GM12891 (cell line): ENCODE results near the gene GBP7.

Source experiments
- PAX5 ChIP-seq: IDR thresholded peaks from 2 replicates; pipeline ENCODE4 v1.6.1; 2011; ENCODE audit warnings: low read length, moderate library complexity, mild to moderate bottlenecking; ENCODE audit not compliant: insufficient read depth, severe bottlenecking
- POLR2A ChIP-seq: IDR thresholded peaks from 2 replicates; pipeline ENCODE4 v1.6.1; 2011; ENCODE audit warnings: low read depth, low read length, control low read depth
- POLR2AphosphoS5 ChIP-seq: IDR thresholded peaks from 2 replicates; pipeline ENCODE4 v1.6.1; 2011; ENCODE audit warnings: low read depth, low read length, control low read depth
- TAF1 ChIP-seq: IDR thresholded peaks from 2 replicates; pipeline ENCODE4 v1.6.1; 2011; ENCODE audit warnings: low read depth, low read length, control low read depth

DNA sequence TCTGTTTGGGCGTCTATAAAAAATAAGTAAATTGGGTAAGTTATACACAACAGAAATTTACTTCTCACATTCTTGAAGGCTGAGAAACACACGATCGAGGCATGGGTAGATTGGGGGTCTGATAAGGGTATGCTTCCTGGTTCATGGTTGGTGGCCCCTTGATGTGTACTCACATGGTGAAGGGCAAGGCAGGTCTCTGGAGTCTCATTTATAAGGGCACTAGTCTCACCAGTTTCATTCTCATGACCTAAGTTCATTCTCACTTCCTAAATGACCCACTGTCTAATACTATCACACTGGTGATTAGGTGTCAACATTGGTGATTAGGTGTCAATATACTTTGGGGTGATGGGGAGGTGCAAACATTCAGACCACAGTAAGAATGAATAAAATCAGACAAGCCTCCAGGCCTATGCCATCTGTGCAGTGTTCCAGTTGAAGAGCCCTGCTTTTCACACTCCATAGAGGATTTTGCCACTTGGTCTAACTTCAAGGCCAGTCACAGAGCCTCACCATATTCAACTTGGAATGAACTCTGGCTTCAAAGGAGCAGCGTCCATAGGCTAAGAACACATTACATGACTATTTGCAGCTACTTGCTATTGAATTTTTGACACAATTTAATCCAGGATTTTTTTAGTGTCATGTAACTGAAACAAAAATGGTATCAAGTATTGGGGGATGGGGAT, 25.4 kb upstream of the GBP7 start:
- no peak for TF ChIP-seq POLR2AphosphoS5
- no peak for TF ChIP-seq TAF1
- TF ChIP-seq POLR2A = no peak
- TF ChIP-seq PAX5 = no peak
